ENCODE data around the gene BBS5.

- TF ChIP-seq POLR2AphosphoS5 (IDR thresholded peaks at IDR 0.05; ENCODE audit: borderline replicate concordance, low read depth, low read length) (no peak), EZH2 (IDR thresholded peaks at IDR 0.05) (no peak)
Measured at GRCh38 chr2:169478339-169478738, 955 bp upstream of the BBS5 start.

Data from SK-N-MC (cell line).